Coronary artery (tissue), 2 donors: Measurements from ENCODE around the gene RASAL2.

Source experiments
- DNase-seq: peaks from one replicate; pipeline ENCODE4 v3.0.0-alpha.2; 2017; ENCODE audit warnings: low spot score
- H3K27ac ChIP-seq, 2 donors: fragments of 200-600 bp; sonication (generic); one replicate each; pipeline ENCODE4 v1.5.1; 2016 to 2019
- H3K4me3 ChIP-seq: fragments of 200-600 bp; sonication (generic); 2 replicates; pipeline ENCODE4 v1.5.1; 2016; ENCODE audit warnings: mild to moderate bottlenecking, moderate library complexity
- TF ChIP-seq, protein P1 (sequence below): fragments of 200-600 bp; sonication (generic); IDR thresholded peaks from one replicate; pipeline ENCODE4 v1.5.1; 2019; ENCODE audit warnings: antibody characterized with exemption

RASAL2 gene

DNA sequence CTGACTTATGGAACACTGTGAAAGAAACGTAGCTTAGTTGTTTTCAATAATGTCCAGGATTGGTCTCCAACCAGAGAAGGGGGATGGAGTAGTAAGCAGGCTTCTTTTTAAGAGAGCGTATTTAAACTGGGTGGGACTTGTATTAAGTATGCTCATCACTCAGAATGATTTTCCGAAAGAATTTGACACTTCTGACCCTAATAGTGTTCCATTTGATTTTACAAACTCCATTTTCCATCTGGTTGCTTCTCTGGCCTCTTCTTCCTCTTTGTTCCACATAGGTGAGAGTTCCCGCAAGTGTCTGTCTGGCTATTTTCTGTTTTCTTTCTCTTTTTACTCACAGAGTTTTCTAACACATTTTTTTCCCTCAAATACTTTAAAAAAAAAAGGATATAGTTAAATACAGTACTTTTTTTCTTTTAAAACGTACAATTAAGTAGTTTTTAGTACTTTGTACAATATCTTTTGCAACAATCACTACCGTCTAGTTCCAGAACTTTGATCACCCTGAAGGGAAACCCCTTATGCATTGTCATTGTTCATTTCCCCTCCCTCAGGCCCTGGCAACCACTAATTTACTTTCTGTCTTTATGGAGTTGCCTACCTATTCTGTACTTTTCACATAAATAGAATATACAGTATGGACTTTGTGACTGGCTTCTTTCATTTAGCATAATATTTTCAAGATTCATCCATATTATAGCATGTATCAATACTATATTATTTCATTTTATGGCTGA lies 67.0 kb downstream of the RASAL2 start:
- Histone ChIP-seq H3K4me3 (no peak overlapping the region), H3K27ac (no peak overlapping the region)
- no peak for DNase-seq
- TF ChIP-seq, protein P1, sequence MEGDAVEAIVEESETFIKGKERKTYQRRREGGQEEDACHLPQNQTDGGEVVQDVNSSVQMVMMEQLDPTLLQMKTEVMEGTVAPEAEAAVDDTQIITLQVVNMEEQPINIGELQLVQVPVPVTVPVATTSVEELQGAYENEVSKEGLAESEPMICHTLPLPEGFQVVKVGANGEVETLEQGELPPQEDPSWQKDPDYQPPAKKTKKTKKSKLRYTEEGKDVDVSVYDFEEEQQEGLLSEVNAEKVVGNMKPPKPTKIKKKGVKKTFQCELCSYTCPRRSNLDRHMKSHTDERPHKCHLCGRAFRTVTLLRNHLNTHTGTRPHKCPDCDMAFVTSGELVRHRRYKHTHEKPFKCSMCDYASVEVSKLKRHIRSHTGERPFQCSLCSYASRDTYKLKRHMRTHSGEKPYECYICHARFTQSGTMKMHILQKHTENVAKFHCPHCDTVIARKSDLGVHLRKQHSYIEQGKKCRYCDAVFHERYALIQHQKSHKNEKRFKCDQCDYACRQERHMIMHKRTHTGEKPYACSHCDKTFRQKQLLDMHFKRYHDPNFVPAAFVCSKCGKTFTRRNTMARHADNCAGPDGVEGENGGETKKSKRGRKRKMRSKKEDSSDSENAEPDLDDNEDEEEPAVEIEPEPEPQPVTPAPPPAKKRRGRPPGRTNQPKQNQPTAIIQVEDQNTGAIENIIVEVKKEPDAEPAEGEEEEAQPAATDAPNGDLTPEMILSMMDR: no peak

DNA sequence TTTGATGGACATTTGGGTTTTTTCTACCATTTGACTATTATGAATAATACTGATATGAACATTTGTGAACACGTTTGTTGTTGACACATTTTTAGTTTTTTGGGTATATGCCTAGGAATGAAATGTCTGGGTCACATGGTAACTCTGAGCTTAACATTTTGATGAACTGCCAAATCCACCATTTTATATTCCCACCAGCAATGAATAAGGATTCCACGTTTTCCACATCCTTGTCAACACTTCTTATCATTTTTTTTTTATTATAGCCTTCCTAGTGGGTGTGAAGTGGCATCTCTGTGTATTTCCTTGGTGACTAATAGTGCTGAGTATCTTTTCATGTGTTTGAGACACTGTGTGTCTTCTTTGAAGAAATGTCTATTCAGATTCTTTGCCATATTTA lies 67.6 kb downstream of the RASAL2 start:
- H3K4me3 ChIP-seq: no peak overlapping the region
- TF ChIP-seq, protein P1: no peak
- no peak for DNase-seq
- no peak overlapping the region for H3K27ac ChIP-seq

DNA sequence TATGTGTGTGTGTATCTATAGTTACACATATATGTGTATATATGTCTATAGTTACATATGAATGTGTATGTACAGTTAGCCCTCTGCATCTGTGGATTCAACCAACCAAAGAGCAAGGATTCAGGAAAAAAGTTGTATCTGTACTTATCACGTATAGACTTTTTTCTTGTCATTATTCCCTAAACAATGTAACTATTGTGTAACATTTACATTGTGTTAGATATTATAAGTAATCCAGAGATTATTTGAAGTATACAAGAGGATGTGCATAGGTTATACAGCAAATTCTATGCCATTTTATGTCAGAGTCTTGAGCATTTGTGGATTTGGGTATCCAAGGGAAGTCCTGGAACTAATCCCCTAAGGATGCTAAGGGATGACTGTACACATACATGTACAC lies 71.3 kb downstream of the RASAL2 start:
- H3K4me3 ChIP-seq: no peak overlapping the region
- H3K27ac ChIP-seq: no peak overlapping the region
- DNase-seq: no peak
- TF ChIP-seq, protein P1: no peak

DNA sequence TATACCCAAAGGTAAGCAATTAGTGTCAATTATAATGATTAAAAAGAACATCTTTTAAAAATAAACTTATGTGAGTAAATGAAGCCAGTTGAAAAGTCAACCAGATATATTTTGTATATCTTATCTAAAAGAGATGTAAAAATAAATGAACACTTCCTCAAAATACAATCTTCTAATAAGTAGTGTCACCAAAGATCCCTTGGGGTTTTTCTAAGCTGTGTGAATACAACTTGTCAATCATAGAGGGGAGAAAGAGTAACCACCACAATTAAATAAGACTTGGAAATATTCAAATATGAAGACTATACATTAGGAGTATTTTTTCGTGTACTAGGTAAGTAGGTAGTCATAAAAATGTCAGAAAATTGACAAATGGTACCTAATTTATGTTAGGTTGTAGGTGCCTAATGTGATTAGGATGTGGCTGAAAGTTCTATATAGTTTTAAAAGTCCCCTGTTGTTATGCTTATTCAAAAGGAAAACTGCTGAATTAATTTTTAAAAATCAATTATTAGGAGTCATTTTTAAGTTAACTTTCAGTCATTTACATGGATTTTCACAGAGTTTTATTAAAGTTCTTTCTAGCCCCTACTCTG lies 72.6 kb downstream of the RASAL2 start:
- H3K4me3 ChIP-seq: no peak overlapping the region
- no peak for DNase-seq
- no peak overlapping the region for H3K27ac ChIP-seq
- TF ChIP-seq, protein P1: no peak

DNA sequence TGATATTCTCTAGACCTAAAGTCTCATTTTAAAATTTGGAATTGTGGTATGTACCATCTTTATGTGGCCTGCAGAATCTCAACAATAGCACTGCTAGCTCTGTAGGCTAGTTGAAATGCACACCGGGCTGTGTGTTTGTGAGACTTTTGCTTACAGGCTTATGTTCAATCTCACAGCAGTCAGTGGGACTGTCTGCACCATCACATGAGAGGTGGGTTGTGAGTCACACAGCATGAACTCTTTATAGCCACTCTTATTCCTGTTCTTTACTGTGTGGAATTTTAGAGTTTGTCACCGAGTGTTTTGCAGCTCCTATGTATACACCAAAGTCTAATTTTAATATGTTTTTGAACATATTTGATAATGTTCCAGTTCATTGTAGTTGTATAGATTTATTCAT lies 74.6 kb downstream of the RASAL2 start:
- no peak for DNase-seq
- TF ChIP-seq, protein P1: no peak
- Histone ChIP-seq H3K4me3 (no peak overlapping the region), H3K27ac (no peak overlapping the region)

DNA sequence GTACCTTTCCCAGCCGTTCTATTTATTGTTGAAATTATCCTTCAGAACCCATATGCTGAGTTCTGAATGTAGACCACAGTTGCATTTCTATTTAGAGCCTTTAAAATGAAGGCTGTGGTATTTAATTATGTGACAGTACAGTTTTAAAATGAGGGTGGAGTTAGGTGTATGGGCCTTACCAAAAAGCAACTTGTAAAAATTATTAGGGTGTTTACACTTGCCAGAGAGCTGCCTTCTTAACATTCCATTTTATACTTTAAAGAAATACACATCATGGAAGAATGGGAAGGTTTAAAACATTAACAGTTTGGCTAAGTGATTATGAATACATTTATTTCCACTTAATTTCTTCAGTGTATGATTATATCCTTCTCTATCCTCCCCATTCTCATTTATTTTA lies 75.7 kb downstream of the RASAL2 start:
- H3K27ac ChIP-seq: no peak overlapping the region
- no peak overlapping the region for H3K4me3 ChIP-seq
- no peak for DNase-seq
- TF ChIP-seq, protein P1: no peak

DNA sequence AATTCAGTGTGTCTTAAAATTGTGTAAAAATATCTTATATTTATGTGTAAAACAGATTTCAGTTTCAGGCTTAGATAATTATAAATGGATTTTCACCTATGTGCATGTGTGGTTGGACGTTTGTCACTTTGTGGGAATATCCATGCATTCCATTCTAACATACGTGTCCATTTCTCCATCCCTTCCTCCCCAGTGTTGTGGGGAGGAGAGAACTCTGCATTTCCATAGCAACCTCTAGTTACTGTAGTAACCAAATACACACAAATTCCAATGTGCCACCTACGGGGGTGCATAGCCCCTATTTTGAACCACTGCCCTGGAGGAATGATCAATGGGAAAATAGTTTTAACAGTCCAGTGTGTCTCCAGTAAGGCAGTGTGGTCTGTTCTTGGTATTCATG lies 79.0 kb downstream of the RASAL2 start:
- H3K27ac ChIP-seq: no peak overlapping the region
- no peak overlapping the region for H3K4me3 ChIP-seq
- TF ChIP-seq, protein P1: no peak
- DNase-seq: no peak
